Psoas muscle (tissue), 8 donors: ENCODE results near the gene ITSN1. TPM values are rescaled to one million over a fixed set of nuclear protein-coding genes. Genes with fewer than 3 reads are reported as not detected.

ENCODE experiments used
- ATAC-seq, 4 donors: fragments of 200-7000 bp; cut with Tn5 transposase; one replicate each; pipeline ENCODE4 v1.9.1; 2020; ENCODE audit warnings: moderate library complexity in 3 of 4, mild to moderate bottlenecking in 2 of 4
- DNase-seq, 2 donors: peaks; one replicate each; pipeline ENCODE4 v3.0.0-alpha.2; 2020
- H3K27ac ChIP-seq: fragments of 200-600 bp; one replicate; pipeline ENCODE4 v1.8.0; 2022
- H3K27me3 ChIP-seq, 3 donors: fragments of 200-600 bp in 1 of 3; one replicate each; pipeline versions ENCODE4 v1.6.1 to v1.8.0; 2013 to 2022; ENCODE audit warnings: low read length in 2 of 3, mild to moderate bottlenecking in 2 of 3, moderate library complexity in 1 of 3; ENCODE audit not compliant: insufficient read depth in 3 of 3
- H3K36me3 ChIP-seq, 2 donors: fragments of 200-600 bp in 1 of 2; one replicate each; pipeline versions ENCODE4 v1.6.1 to v1.8.0; 2013 to 2022; ENCODE audit warnings: low read depth in 1 of 2, mild to moderate bottlenecking in 1 of 2, moderate library complexity in 1 of 2; ENCODE audit not compliant: insufficient read depth in 1 of 2
- H3K4me1 ChIP-seq: fragments of 200-600 bp; one replicate; pipeline ENCODE4 v1.8.0; 2022
- H3K4me3 ChIP-seq: fragments of 200-600 bp; one replicate; pipeline ENCODE4 v1.8.0; 2022; ENCODE audit warnings: mild to moderate bottlenecking
- H3K9me3 ChIP-seq: fragments of 200-600 bp; one replicate; pipeline ENCODE4 v1.8.0; 2022
- whole genome bisulfite sequencing, 3 donors: extraction: QIAGEN DNeasy Blood & Tissue Kit; methylation state at CpG; one replicate each; pipeline versions ENCODE4 v1.1.6 to v1.1.7; 2013; 5-methylcytosine and 5-hydroxymethylcytosine counted together
- intact Hi-C, 2 donors: fragments of 100-400 bp; cut with DNase I; formaldehyde crosslinking; loops; one replicate each; pipeline versions ENCODE4 v1.11.0 to v1.14.2; 2022
- polyA plus RNA-seq, 3 donors: library from polyadenylated mRNA; stranded (reverse); fragments of 200-250 nt; gene quantifications; one replicate each; pipeline ENCODE4 v1.2.3, GENCODE V29; 2013
- total RNA-seq, 4 donors: library from RNA; stranded (reverse); fragmentation: NEBNext Ultra II Directional in 2 of 4; extraction: Animal tissue kit (Norgen Biotek cat#: 25700) in 2 of 4; gene quantifications; one replicate each; pipeline versions ENCODE4 v1.2.1 to v1.2.4, GENCODE V29; 2021 to 2023
- TF ChIP-seq, protein P1 (sequence below): fragments of 200-600 bp; IDR thresholded peaks from one replicate; pipeline ENCODE4 v1.8.0; 2022; ENCODE audit warnings: antibody characterized with exemption
- donor health status: healthy with polysubstance abuse.
- donor health status: DM: no; HTN: no; CAD: no; lungs with moderate emphysema.
- donor health status: Bipolar disorder and iron deficiency.
- donor health status: healthy.
- donor health status: DM: yes; HTN: yes; CAD: no.
- donor health status: DM: no; HTN: no; CAD: no.
- donor health status: DM: no; HTN: no; CAD: no.
- donor health status: DM: yes; HTN: yes; CAD: no.

ITSN1 gene
- total and polyA plus RNA-seq, 7 donors, result 9.3 to 43.8 (median 22.4) TPM

DNA sequence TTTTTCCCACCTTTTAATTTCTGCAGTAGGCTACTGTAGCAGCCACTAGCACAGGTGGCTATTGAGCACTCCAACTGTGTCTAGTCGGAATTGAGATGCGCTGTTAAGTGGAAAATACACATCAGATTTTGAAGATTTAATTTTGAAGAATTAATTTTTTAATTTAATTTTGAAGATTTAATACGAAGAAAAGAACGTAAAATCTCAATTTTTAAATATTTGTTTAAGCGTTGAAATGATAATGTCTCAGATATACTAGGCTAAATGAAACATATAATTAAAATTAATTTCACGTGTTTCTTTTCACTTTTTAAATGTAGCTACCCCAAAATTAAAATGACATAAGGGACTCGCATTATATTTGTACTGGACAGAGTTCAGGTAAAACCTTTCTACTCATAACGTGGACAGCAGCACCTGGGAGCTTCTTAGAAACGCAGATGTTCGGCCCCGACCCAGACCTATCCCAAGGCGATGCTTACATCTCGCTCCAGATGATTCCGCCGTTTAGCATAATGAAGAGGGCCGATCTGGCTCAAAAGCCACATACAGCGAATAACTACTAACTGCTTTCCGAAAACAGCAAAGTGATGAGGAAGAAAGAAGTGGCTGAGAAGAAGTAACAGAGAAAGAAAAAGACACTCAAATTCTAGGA, 1.5 kb upstream of the ITSN1 start:
- ATAC-seq, result no peak
- H3K4me1 ChIP-seq, result peaks cover 23% of the 10 kb centered on the region
- TF ChIP-seq, protein P1, sequence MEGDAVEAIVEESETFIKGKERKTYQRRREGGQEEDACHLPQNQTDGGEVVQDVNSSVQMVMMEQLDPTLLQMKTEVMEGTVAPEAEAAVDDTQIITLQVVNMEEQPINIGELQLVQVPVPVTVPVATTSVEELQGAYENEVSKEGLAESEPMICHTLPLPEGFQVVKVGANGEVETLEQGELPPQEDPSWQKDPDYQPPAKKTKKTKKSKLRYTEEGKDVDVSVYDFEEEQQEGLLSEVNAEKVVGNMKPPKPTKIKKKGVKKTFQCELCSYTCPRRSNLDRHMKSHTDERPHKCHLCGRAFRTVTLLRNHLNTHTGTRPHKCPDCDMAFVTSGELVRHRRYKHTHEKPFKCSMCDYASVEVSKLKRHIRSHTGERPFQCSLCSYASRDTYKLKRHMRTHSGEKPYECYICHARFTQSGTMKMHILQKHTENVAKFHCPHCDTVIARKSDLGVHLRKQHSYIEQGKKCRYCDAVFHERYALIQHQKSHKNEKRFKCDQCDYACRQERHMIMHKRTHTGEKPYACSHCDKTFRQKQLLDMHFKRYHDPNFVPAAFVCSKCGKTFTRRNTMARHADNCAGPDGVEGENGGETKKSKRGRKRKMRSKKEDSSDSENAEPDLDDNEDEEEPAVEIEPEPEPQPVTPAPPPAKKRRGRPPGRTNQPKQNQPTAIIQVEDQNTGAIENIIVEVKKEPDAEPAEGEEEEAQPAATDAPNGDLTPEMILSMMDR, result no peak
- peak overlapping the region; percentile 87 for H3K4me3 ChIP-seq
- DNase-seq, result no peak
- H3K9me3 ChIP-seq, result no peaks in the 10 kb centered on the region
- H3K27me3 ChIP-seq, result no peaks in the 10 kb centered on the region
- 27 to 28% (median 27%) methylated on average over 18 of the region's 18 CpGs for WGBS, 3 donors
- H3K36me3 ChIP-seq, result peaks cover 0 to 4% of the 10 kb centered on the region in 2 donors
- intact Hi-C loops, result loop anchor here (5.0 to 10.0 kb wide), 4 partner anchors 114 to 264 kb away; no protein-coding TSS in a partner anchor
- peak overlapping the region; percentile 79 for H3K27ac ChIP-seq

DNA sequence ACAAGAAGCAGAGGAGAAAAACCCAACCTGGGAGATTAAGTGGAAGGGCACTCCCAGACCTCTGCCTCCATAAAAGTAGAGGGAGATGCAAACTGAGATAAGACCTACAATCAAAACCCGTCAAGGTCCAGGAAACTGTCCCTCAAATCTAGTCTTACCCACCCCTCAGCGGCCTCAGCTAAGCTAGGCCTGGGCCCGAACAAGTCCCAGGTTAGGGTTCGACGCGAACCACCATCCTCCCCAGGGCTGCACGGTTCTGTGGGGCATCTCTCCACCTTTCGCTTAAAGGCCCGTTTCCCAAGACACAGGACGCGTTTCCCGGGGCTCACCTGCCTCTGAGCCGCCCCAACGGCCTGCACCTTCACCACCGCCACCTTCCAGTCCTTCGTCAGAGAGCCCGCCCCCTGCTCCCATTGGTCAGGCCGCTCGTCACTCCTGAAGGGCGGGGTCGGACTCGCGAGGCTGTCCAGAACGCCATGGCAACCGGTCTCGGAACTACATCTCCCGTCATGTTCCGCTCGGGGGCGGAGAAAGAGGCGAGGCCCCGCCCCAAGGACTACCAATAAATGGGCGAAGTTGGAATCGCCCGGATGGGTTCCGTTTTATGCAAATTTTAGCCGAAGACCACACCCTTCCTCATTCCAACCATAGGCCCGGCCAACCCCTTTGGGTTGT, 812 bp upstream of the ITSN1 start, which contains the start of gene CRYZL1:
Gene CRYZL1 (minus strand): TSS at position 390 of the 675 bp plus-strand sequence. CDS start 10,190 bp downstream, outside the sequence.
- TF ChIP-seq, protein P1, result no peak
- ATAC-seq, result peak; percentile 88 to 89 (median 88)

DNA sequence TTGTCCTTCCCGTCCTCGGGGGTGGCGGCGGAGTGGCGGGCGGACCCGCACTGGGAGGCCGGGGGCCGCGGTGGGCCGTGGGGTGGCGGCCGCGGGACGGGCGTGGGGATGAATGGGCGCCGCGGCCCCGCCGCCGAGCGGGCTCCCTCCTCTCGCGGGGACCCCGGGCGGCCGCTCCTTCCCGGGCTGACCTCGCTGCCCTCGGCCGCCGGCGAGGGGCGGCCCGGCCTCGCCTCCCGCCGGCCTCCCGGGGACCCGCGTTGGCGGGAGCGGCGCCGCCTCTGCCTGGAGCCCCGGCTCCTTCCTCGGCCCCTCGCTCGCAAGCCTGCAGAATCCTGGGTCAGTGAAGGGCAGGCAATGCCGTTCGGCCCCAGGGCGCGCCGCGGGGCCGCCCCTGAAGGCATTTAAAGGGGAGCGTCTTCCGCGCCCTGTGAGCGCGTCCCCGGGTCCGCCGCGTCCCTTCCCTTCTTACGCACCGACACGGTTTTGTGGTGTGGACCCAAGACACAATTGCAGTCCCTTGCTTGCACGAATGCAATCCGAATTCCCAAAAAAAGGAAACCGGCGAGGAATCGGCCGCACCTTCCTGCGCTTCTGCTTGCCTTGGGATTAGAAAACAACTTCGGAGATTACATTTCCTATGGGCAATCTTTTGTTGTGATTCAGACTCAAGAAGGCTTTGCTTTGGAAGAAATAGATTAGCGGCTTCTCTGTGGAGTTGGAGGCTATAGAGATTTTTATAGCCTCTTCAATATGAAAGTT, 776 bp downstream of the ITSN1 start:
- ATAC-seq, result no peak
- Histone ChIP-seq H3K4me3 (peak overlapping the region; percentile 87), H3K36me3 (peaks cover 0 to 4% of the 10 kb centered on the region in 2 donors), H3K9me3 (no peaks in the 10 kb centered on the region), H3K4me1 (peaks cover 23% of the 10 kb centered on the region), H3K27ac (peak overlapping the region; percentile 79), H3K27me3 (no peaks in the 10 kb centered on the region)
- intact Hi-C loops, result loop anchor here (5.0 to 10.0 kb wide), 4 partner anchors 112 to 262 kb away; no protein-coding TSS in a partner anchor
- peak; percentile 43 to 60 for DNase-seq
- TF ChIP-seq, protein P1, result no peak
- WGBS, 3 donors, result 0 to 1% (median 0%) methylated on average over 45 to 77 of the region's 78 CpGs

More for the DNA sequence above, 812 bp upstream of the ITSN1 start, which contains the start of gene CRYZL1:
- peaks cover 23% of the 10 kb centered on the region for H3K4me1 ChIP-seq
- peak within 1 kb of the TSS; percentile 79 for H3K27ac ChIP-seq
- H3K9me3 ChIP-seq, result no peaks in the 10 kb centered on the region
- WGBS, 3 donors, result 0 to 1% (median 0%) methylated on average over 38 of the region's 38 CpGs
- H3K36me3 ChIP-seq, result peaks cover 0 to 4% of the 10 kb centered on the region in 2 donors
- intact Hi-C loops, result loop anchor here (5.0 to 10.0 kb wide), 4 partner anchors 113 to 263 kb away; no protein-coding TSS in a partner anchor
- peak within 1 kb of the TSS; percentile 87 for H3K4me3 ChIP-seq
- no peaks in the 10 kb centered on the region for H3K27me3 ChIP-seq
- DNase-seq, result peak; percentile 100

DNA sequence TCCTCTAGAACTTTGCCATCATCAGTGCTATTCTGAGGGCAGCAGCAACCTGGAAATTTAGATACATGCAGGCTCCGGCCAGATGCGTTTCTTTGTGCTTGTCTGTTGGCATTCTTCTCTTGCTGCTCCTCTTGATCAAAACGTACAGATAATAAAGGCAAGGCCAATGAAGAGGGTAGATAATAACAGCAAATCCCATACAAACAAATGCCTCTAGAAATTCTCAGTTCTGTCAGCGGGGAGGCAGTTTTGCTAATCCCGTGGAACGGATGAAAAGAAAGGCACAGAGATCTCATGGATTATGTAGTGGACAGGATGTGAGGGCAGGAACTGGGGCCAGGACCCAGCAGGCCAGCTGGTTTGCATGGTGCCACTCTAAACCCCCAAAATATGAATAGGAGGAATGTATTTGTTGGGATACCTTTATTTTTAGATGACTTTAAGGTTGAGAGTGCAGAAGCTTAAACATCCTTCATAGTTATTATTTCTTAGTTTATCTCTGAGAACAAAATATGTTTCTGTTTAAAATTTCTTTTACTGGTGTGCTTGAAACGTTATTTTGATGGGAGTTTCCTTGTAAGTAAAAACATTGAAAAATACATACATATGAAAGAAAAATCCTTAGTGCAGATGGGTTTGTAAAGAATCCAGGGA, 1.5 kb downstream of the ITSN1 start:
- no peaks in the 10 kb centered on the region for H3K9me3 ChIP-seq
- H3K4me3 ChIP-seq, result peak overlapping the region; percentile 87
- WGBS, 3 donors, result 8 to 12% (median 10%) methylated on average over 7 of the region's 7 CpGs
- no peaks in the 10 kb centered on the region for H3K27me3 ChIP-seq
- peaks cover 23% of the 10 kb centered on the region for H3K4me1 ChIP-seq
- intact Hi-C loops, result loop anchor here (5.0 to 10.0 kb wide), 4 partner anchors 111 to 261 kb away; no protein-coding TSS in a partner anchor
- H3K36me3 ChIP-seq, result no peaks in the 10 kb centered on the region
- DNase-seq, result no peak
- no peak for ATAC-seq
- TF ChIP-seq, protein P1, result no peak
- peak overlapping the region; percentile 79 for H3K27ac ChIP-seq
